Skeletal muscle tissue (tissue), 4 donors: ENCODE results near the gene SEPTIN3. TPM values are rescaled to one million over a fixed set of nuclear protein-coding genes. Genes with fewer than 3 reads are reported as not detected.
A peak's percentile ranks its signal among the peaks of the same experiment; 100 is the strongest.

Experiments used
- H3K27ac ChIP-seq: one replicate; pipeline ENCODE4 v1.7.0; 2013; ENCODE audit warnings: mild to moderate bottlenecking, low read depth, low read length, inconsistent platforms
- H3K27me3 ChIP-seq, 3 donors: one replicate each; pipeline ENCODE4 v1.7.0; 2013; ENCODE audit warnings: low read length in 3 of 3; ENCODE audit not compliant: control insufficient read depth in 3 of 3, insufficient read depth in 3 of 3
- H3K36me3 ChIP-seq, 3 donors: one replicate each; pipeline ENCODE4 v1.7.0; 2013; ENCODE audit warnings: low read length in 3 of 3; ENCODE audit not compliant: control insufficient read depth in 3 of 3, insufficient read depth in 3 of 3
- H3K4me1 ChIP-seq, 3 donors: one replicate each; pipeline ENCODE4 v1.7.0; 2013; ENCODE audit warnings: low read length in 3 of 3, mild to moderate bottlenecking in 3 of 3; ENCODE audit not compliant: control insufficient read depth in 3 of 3, insufficient read depth in 3 of 3
- H3K4me3 ChIP-seq, 3 donors: one replicate each; pipeline ENCODE4 v1.7.0; 2013; ENCODE audit warnings: low read length in 3 of 3
- H3K9ac ChIP-seq, 3 donors: one replicate each; pipeline ENCODE4 v1.7.0; 2013; ENCODE audit warnings: low read length in 3 of 3, mild to moderate bottlenecking in 3 of 3, moderate library complexity in 2 of 3, low read depth in 1 of 3
- H3K9me3 ChIP-seq, 3 donors: one replicate each; pipeline ENCODE4 v1.7.0; 2013; ENCODE audit warnings: low read length in 3 of 3; ENCODE audit not compliant: control insufficient read depth in 3 of 3
- total RNA-seq: library from RNA; depleted of rRNA; stranded (reverse); fragments of >200 nt; gene quantifications from one replicate; pipeline ENCODE4 v1.2.3, GENCODE V29; 2014
- donor health status: Osteomylitis.

SEPTIN3 gene
- total RNA-seq, 1 donor from 2014 or later, result 0.52 TPM

- Histone ChIP-seq H3K27ac (no peak overlapping the region), H3K4me3 (no peak overlapping the region), H3K9ac (no peak overlapping the region), H3K4me1 (peaks cover 5 to 12% (median 11%) of the 10 kb centered on the region in 3 donors), H3K9me3 (no peaks in the 10 kb centered on the region), H3K27me3 (no peaks in the 10 kb centered on the region), H3K36me3 (no peaks in the 10 kb centered on the region)
Observed at GRCh38 chr22:41931701-41932269, 37.5 kb upstream of the SEPTIN3 start.

- H3K36me3 ChIP-seq, result no peaks in the 10 kb centered on the region
- H3K4me3 ChIP-seq, result no peak overlapping the region
- no peaks in the 10 kb centered on the region for H3K27me3 ChIP-seq
- H3K4me1 ChIP-seq, result peaks cover 5 to 12% (median 11%) of the 10 kb centered on the region in 3 donors
- H3K9ac ChIP-seq, result no peak overlapping the region
- no peak overlapping the region for H3K27ac ChIP-seq
- no peaks in the 10 kb centered on the region for H3K9me3 ChIP-seq
Observed at GRCh38 chr22:41932353-41932752, 36.9 kb upstream of the SEPTIN3 start.

GRCh38 chr22:41933411-41934177, 35.6 kb upstream of the SEPTIN3 start:
- H3K4me1 ChIP-seq, result peaks cover 7 to 13% (median 12%) of the 10 kb centered on the region in 3 donors
- H3K9me3 ChIP-seq, result no peaks in the 10 kb centered on the region
- no peak overlapping the region for H3K27ac ChIP-seq
- no peaks in the 10 kb centered on the region for H3K36me3 ChIP-seq
- H3K27me3 ChIP-seq, result no peaks in the 10 kb centered on the region
- H3K9ac ChIP-seq, result no peak overlapping the region
- H3K4me3 ChIP-seq, result no peak overlapping the region

- no peaks in the 10 kb centered on the region for H3K36me3 ChIP-seq
- H3K9ac ChIP-seq, result peak overlapping the region in 1 of 3 donors; percentile 33
- no peak overlapping the region for H3K4me3 ChIP-seq
- H3K27ac ChIP-seq, result no peak overlapping the region
- H3K27me3 ChIP-seq, result no peaks in the 10 kb centered on the region
- H3K4me1 ChIP-seq, result peaks cover 16 to 20% (median 16%) of the 10 kb centered on the region in 3 donors
- no peaks in the 10 kb centered on the region for H3K9me3 ChIP-seq
Observed at GRCh38 chr22:41934284-41935014, 34.8 kb upstream of the SEPTIN3 start.

GRCh38 chr22:41935015-41935351, 34.3 kb upstream of the SEPTIN3 start:
- Histone ChIP-seq H3K9ac (no peak overlapping the region), H3K27me3 (no peaks in the 10 kb centered on the region), H3K4me3 (no peak overlapping the region), H3K27ac (no peak overlapping the region), H3K4me1 (peaks cover 16 to 21% (median 17%) of the 10 kb centered on the region in 3 donors), H3K36me3 (no peaks in the 10 kb centered on the region), H3K9me3 (no peaks in the 10 kb centered on the region)

- no peak overlapping the region for H3K4me3 ChIP-seq
- H3K4me1 ChIP-seq, result peaks cover 16 to 21% (median 17%) of the 10 kb centered on the region in 3 donors
- H3K27me3 ChIP-seq, result no peaks in the 10 kb centered on the region
- no peak overlapping the region for H3K9ac ChIP-seq
- no peaks in the 10 kb centered on the region for H3K9me3 ChIP-seq
- H3K36me3 ChIP-seq, result no peaks in the 10 kb centered on the region
- no peak overlapping the region for H3K27ac ChIP-seq
Observed at GRCh38 chr22:41935509-41935908, 33.7 kb upstream of the SEPTIN3 start.

- no peaks in the 10 kb centered on the region for H3K27me3 ChIP-seq
- peaks cover 22 to 27% (median 23%) of the 10 kb centered on the region in 3 donors for H3K4me1 ChIP-seq
- no peak overlapping the region for H3K27ac ChIP-seq
- H3K9me3 ChIP-seq, result no peaks in the 10 kb centered on the region
- H3K9ac ChIP-seq, result no peak overlapping the region
- no peak overlapping the region for H3K4me3 ChIP-seq
- no peaks in the 10 kb centered on the region for H3K36me3 ChIP-seq
Observed at GRCh38 chr22:41936894-41937169, 32.4 kb upstream of the SEPTIN3 start.

- peaks cover 20 to 28% (median 21%) of the 10 kb centered on the region in 3 donors for H3K4me1 ChIP-seq
- H3K27me3 ChIP-seq, result no peaks in the 10 kb centered on the region
- no peaks in the 10 kb centered on the region for H3K36me3 ChIP-seq
- H3K9me3 ChIP-seq, result no peaks in the 10 kb centered on the region
- H3K4me3 ChIP-seq, result no peak overlapping the region
- H3K27ac ChIP-seq, result peak overlapping the region; percentile 10
- no peak overlapping the region for H3K9ac ChIP-seq
Observed at GRCh38 chr22:41939981-41940831, 29.0 kb upstream of the SEPTIN3 start.

GRCh38 chr22:41940832-41941765, 28.1 kb upstream of the SEPTIN3 start:
- Histone ChIP-seq H3K27ac (peak overlapping the region; percentile 10), H3K4me1 (peaks cover 20 to 29% (median 24%) of the 10 kb centered on the region in 3 donors), H3K27me3 (peaks cover 0 to under 1% (median 0%) of the 10 kb centered on the region in 3 donors), H3K4me3 (peak overlapping the region in 1 of 3 donors; percentile 22), H3K9me3 (no peaks in the 10 kb centered on the region), H3K36me3 (no peaks in the 10 kb centered on the region), H3K9ac (peak overlapping the region in 1 of 3 donors; percentile 1)
